GM12892 (cell line): ENCODE measurements around the gene SYNJ2.

Source experiments
- DNase-seq: peaks from one replicate; pipeline ENCODE4 v3.0.0; 2011; ENCODE audit not compliant: insufficient read length
- FAIRE-seq: peaks from 2 replicates; lab custom pipeline; 2011; peaks lifted over from hg19 to GRCh38; lab: Jason Lieb, UNC
- POLR2A ChIP-seq: IDR thresholded peaks from 2 replicates; pipeline ENCODE4 v1.6.1; 2011; ENCODE audit warnings: low read depth, low read length, control low read depth
- POLR2AphosphoS5 ChIP-seq: IDR thresholded peaks from 2 replicates; pipeline ENCODE4 v1.6.1; 2011; ENCODE audit warnings: low read depth, low read length, control low read depth
- TAF1 ChIP-seq: IDR thresholded peaks from 2 replicates; pipeline ENCODE4 v1.6.1; 2011; ENCODE audit warnings: low read depth, mild to moderate bottlenecking, control low read depth, low read length, borderline replicate concordance

SYNJ2 gene

DNA sequence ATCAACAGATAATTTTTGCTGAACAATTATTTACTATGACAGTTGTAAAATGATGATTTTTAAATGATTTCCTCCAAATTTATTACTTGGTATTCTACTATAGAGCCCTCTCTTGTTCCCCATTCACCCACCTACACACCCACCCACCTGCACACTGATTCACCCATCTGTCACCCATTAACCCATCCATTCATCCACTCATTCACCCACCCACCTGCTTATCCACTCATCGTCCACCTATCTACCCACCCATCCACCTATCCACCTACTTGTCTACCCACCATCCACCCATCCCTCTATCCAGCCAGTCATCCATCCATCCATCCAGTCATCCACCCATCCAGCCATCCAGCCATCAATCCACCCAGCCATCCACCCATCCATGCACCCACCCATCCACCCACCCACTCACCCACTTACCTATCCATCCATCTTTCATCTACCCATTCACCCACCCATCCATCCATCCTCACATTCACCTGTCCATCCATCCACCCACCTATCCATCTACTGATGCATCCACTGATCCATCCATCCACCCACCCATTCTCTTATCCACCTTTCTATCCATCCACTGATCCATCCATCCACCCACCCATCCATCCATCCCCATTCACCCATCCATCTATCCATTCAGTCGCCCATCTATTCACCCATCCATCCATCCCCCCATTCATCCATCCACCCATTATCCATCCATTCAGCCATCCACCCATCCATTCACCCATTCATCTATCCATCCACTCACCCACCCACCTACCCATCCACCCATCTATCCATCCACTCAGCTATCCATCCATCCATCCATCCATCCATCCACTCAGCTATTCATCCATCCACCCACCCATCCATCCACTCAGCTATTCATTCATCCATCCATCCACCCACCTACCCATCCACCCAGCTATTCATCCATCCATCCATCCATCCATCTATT is 72.0 kb downstream of the SYNJ2 start:
- TF ChIP-seq TAF1 (no peak), POLR2A (no peak), POLR2AphosphoS5 (no peak)
- DNase-seq (no peak), FAIRE-seq (no peak)

DNA sequence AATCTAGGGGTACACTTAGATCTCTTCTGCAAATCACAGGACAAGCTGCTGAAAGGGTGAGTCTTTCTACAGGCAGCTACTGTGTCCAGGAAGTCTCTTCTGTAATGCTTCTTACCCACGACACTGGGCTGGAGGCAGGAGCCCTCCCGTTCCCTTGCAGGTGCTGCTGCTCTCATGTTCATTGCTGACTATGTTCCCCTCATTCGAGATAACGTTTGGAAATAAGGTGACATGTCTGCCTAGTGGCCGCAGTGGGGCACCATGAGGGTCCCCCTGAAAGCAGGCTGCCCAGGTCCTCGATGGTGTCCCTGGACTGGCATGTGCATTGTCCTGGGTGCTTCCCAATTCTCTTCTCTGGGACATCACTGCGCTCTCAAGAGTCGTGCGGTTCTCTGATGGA is 74.7 kb downstream of the SYNJ2 start:
- FAIRE-seq (peak; percentile 9), DNase-seq (no peak)
- TF ChIP-seq POLR2A, result no peak
- no peak for TF ChIP-seq POLR2AphosphoS5
- TF ChIP-seq TAF1, result no peak

GRCh38 chr6:158056804-158057203 is 75.1 kb downstream of the SYNJ2 start:
- peak; percentile 54 for FAIRE-seq
- no peak for DNase-seq
- no peak for TF ChIP-seq TAF1
- no peak for TF ChIP-seq POLR2A
- TF ChIP-seq POLR2AphosphoS5, result no peak

DNA sequence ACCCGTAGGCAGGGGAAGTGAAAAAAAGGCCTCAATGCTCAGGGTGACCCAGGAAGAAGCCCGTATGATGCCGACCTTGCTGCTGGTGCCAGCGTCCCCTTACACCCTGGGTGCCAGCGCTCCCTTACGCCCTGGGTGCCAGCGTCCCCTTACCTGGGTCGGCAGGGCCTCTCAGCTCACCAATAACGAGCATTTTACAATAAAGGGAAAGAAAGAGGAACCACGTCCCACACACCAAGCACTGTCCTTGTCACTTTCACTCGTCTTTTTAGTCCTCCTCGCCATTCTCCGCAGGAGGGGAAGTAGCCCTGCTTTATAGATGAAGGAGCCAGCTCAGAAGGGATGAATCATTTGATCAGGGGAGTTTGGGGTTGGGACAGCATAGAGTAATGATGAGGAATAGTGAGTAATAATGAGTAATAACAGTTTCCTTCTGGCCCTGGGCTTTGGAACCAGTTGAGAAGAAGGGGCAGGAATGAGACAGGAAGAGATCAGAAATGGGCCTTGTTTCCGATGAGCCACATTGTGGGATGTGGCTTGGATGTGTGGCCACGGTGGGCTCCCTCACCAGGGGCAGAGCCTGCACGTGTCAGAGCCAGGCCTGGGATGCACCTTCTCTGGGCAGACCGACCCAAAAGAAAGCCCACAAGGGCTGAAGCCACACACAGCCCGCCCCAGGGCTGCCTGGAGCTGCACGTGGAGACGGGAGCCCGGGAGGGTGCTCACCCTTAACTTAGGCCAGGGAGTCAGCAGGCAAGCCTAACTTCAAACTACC is 75.7 kb downstream of the SYNJ2 start:
- FAIRE-seq (no peak), DNase-seq (no peak)
- TF ChIP-seq TAF1 (no peak), POLR2AphosphoS5 (no peak), POLR2A (no peak)

GRCh38 chr6:158058171-158058651 is 76.5 kb downstream of the SYNJ2 start:
- DNase-seq (no peak), FAIRE-seq (no peak)
- no peak for TF ChIP-seq POLR2AphosphoS5
- no peak for TF ChIP-seq POLR2A
- TF ChIP-seq TAF1, result no peak

GRCh38 chr6:158059108-158059507 is 77.4 kb downstream of the SYNJ2 start:
- FAIRE-seq (no peak), DNase-seq (no peak)
- TF ChIP-seq POLR2A, result no peak
- TF ChIP-seq POLR2AphosphoS5, result no peak
- no peak for TF ChIP-seq TAF1

DNA sequence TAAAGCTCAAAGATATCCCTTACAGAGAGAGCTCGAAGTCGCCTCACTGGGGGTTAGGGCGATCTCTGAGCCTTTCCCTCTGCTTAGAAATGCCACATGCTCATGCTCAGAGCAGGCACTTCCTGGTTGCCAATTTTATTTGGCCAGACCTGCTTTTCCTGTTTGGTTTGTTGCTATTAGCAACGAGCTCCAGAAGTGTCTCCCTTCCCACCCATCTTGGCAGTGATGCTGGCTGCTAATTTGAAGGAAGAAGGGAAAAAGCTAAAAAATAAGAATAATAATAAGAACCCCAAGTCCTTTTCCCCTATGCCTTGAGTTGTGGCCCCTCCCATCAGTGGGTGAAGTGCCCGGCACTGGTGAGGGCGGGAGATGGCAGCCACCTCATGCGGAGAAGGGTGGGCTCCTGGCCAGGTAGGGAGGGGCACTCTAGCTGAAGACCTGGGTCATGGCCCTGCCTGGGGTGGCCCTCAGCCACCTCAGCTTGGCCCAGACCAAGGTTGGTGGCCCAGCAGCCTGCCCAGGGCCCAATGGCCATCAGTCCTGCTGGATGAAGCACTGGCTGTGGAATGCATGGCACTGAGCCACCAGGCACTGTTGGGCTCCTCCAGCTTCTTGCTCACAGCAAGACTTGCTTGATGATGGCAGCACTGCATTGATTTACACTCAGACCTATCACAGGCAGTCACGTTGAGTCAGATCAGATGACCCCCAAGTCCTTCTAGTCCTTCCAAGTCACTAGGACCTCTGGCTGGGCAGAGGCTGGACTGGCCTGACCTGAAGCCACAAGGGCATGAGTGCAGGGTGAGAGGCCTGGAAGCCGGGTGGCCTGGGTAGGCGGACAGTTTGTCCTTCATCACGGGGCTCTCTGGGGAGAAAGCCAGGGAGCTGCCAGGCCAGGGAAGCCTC is 79.0 kb downstream of the SYNJ2 start:
- DNase-seq, result no peak
- no peak for FAIRE-seq

GRCh38 chr6:158061361-158061708 is 79.7 kb downstream of the SYNJ2 start:
- FAIRE-seq, result no peak
- TF ChIP-seq TAF1 (no peak), POLR2A (no peak), POLR2AphosphoS5 (no peak)
- no peak for DNase-seq

More for the DNA sequence above, 79.0 kb downstream of the SYNJ2 start:
- TF ChIP-seq TAF1, result no peak
- no peak for TF ChIP-seq POLR2A
- no peak for TF ChIP-seq POLR2AphosphoS5

- no peak for TF ChIP-seq TAF1
- no peak for TF ChIP-seq POLR2A
- no peak for TF ChIP-seq POLR2AphosphoS5
- DNase-seq (no peak), FAIRE-seq (no peak)
Measured at GRCh38 chr6:158061709-158062461, 80.2 kb downstream of the SYNJ2 start.

DNA sequence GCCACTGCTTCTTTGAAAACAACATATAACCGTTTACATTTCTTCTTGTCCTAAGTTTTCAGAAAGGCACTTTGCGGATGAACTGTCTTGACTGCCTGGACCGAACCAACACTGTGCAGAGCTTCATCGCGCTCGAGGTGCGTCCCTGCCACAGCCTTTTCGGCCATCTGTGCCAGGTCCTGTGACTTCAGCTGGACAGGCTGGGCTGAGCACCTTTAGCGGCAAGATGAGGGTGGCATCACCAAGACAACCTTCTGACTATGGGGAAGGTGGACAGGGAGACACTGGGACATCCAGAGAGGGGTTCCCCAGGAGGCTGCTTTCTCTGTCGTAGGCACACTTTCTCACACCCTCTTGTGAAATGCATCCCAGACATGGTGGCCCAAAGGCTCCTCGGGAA is 82.1 kb downstream of the SYNJ2 start:
- FAIRE-seq (no peak), DNase-seq (no peak)
- TF ChIP-seq POLR2AphosphoS5, result no peak
- no peak for TF ChIP-seq TAF1
- TF ChIP-seq POLR2A, result no peak
